Endothelial cell of umbilical vein (primary cell): ENCODE data around the gene DNAJC6. TPM values are rescaled to one million over a fixed set of nuclear protein-coding genes. Genes with fewer than 3 reads are reported as not detected.

Experiments
- BruUV-seq: library from RNA; stranded (reverse); fragments of 400-500 nt; replicated peaks from 2 replicates; lab custom pipeline; 2021; lab: Mats Ljungman, UMichigan
- CTCF ChIA-PET: fragments of 300-600, 350-600 bp; sonication (Branson Sonifier 250); formaldehyde crosslinking; loops from one replicate; lab custom pipeline; 2021; ENCODE audit warnings: antibody characterized with exemption, inconsistent platforms; lab: Charles Lee
- POLR2A ChIA-PET: fragments of 300-600, 350-600 bp; sonication (Branson Sonifier 250); formaldehyde crosslinking; loops from one replicate; lab custom pipeline; 2021; ENCODE audit warnings: antibody characterized with exemption, inconsistent platforms; lab: Charles Lee
- DNase-seq: peaks from one replicate; pipeline ENCODE4 v3.0.0-alpha.2; 2011; ENCODE audit warnings: low read depth, low spot score
- FAIRE-seq: peaks from 2 replicates; lab custom pipeline; 2011; peaks lifted over from hg19 to GRCh38; lab: Jason Lieb, UNC
- H2AFZ ChIP-seq: 2 replicates; pipeline ENCODE4 v1.6.0; 2012; ENCODE audit warnings: low read depth, low read length, control low read depth, inconsistent platforms
- H3K27ac ChIP-seq: 2 replicates; pipeline ENCODE4 v1.5.1; 2011; ENCODE audit warnings: low read depth, mild to moderate bottlenecking, control low read depth, low read length, moderate library complexity; ENCODE audit not compliant: insufficient read depth
- H3K27me3 ChIP-seq, 2 experiments: 2 replicates each; pipeline versions ENCODE4 v1.6.0 to v1.6.1; 2011; ENCODE audit warnings: low read length in 2 of 2, mixed read lengths in 1 of 2; ENCODE audit not compliant: control insufficient read depth in 2 of 2, insufficient read depth in 2 of 2
- H3K36me3 ChIP-seq, 2 experiments: 2 replicates in 1 of 2; 3 replicates in 1 of 2; pipeline ENCODE4 v1.5.1; 2011; ENCODE audit warnings: low read length in 2 of 2, mild to moderate bottlenecking in 1 of 2, moderate library complexity in 1 of 2; ENCODE audit not compliant: control insufficient read depth in 2 of 2, insufficient read depth in 2 of 2; ENCODE audit errors: extremely low read depth in 1 of 2
- H3K4me1 ChIP-seq: 3 replicates; pipeline ENCODE4 v1.5.1; 2011; ENCODE audit warnings: mild to moderate bottlenecking, low read length; ENCODE audit not compliant: control insufficient read depth, insufficient read depth; ENCODE audit errors: extremely low read depth
- H3K4me2 ChIP-seq: 2 replicates; pipeline ENCODE4 v1.6.1; 2011; ENCODE audit warnings: low read length, control low read depth, mixed read lengths; ENCODE audit not compliant: insufficient read depth
- H3K4me3 ChIP-seq, 3 experiments: fragments of 200-600 bp in 1 of 3; sonication (generic), shearing (Covaris generic) in 1 of 3; replicated peaks in 1 of 3; 2 replicates each; pipeline ENCODE4 v1.5.1; 2011 to 2016; ENCODE audit warnings: control low read depth in 3 of 3, low read length in 3 of 3, mild to moderate bottlenecking in 2 of 3, inconsistent platforms in 1 of 3, low read depth in 1 of 3, moderate library complexity in 1 of 3; ENCODE audit not compliant: insufficient read depth in 1 of 3
- H3K79me2 ChIP-seq: 2 replicates; pipeline ENCODE4 v1.6.0; 2012; ENCODE audit warnings: low read length, inconsistent platforms; ENCODE audit not compliant: control insufficient read depth, insufficient read depth
- H3K9ac ChIP-seq: replicated peaks from 2 replicates; pipeline ENCODE3; 2011; ENCODE audit warnings: low read length, control low read depth; ENCODE audit not compliant: insufficient read depth; ENCODE audit errors: extremely low read depth
- H3K9me1 ChIP-seq: replicated peaks from 3 replicates; pipeline ENCODE4 v1.6.0; 2011; ENCODE audit warnings: mild to moderate bottlenecking, low read length; ENCODE audit not compliant: control insufficient read depth, insufficient read depth; ENCODE audit errors: extremely low read depth
- H3K9me3 ChIP-seq: replicated peaks from 2 replicates; pipeline ENCODE4 v1.5.1; 2012; ENCODE audit warnings: low read length, inconsistent platforms; ENCODE audit not compliant: control insufficient read depth, insufficient read depth
- H4K20me1 ChIP-seq: replicated peaks from 2 replicates; pipeline ENCODE3; 2011; ENCODE audit warnings: mild to moderate bottlenecking, low read length; ENCODE audit not compliant: control insufficient read depth, insufficient read depth; ENCODE audit errors: extremely low read depth
- EZH2 ChIP-seq: IDR thresholded peaks from 2 replicates; pipeline ENCODE4 v1.6.1; 2012; ENCODE audit warnings: borderline replicate concordance, low read depth, mild to moderate bottlenecking, moderate library complexity, low read length, inconsistent platforms; ENCODE audit not compliant: severe bottlenecking
- FOS ChIP-seq: IDR thresholded peaks from 2 replicates; pipeline ENCODE4 v1.6.1; 2011; ENCODE audit warnings: mild to moderate bottlenecking, low read length, moderate library complexity, borderline replicate concordance; ENCODE audit not compliant: insufficient read depth
- GATA2 ChIP-seq: IDR thresholded peaks from 2 replicates; pipeline ENCODE4 v1.7.0; 2011; ENCODE audit warnings: low read depth, mild to moderate bottlenecking, moderate library complexity, mixed read lengths, low read length; ENCODE audit not compliant: insufficient read length, insufficient read depth
- MAX ChIP-seq: IDR thresholded peaks from 2 replicates; pipeline ENCODE4 v1.6.1; 2011; ENCODE audit not compliant: insufficient read depth, insufficient read length
- MYC ChIP-seq: IDR thresholded peaks from one replicate; pipeline ENCODE4 v1.6.1; 2011; ENCODE audit warnings: mild to moderate bottlenecking, low read depth, low read length
- POLR2A ChIP-seq: IDR thresholded peaks from 2 replicates; pipeline ENCODE4 v1.6.1; 2012; ENCODE audit warnings: low read depth, mild to moderate bottlenecking, control low read depth, low read length
- POLR2AphosphoS5 ChIP-seq: IDR thresholded peaks from 2 replicates; pipeline ENCODE4 v1.6.1; 2012; ENCODE audit warnings: low read depth, mild to moderate bottlenecking, control low read depth, low read length, moderate library complexity; ENCODE audit not compliant: insufficient read depth
- dilution Hi-C: fragments of 300-500 bp; cut with MboI; formaldehyde crosslinking; loops from one replicate; pipeline ENCODE4 v1.15.0; 2019; ENCODE audit warnings: low sequenced_read_pairs; ENCODE audit not compliant: extremely low pct_ligation_motif_present
- intact Hi-C: fragments of 100-400 bp; cut with micrococcal nuclease; formaldehyde crosslinking; loops from one replicate; pipeline ENCODE4 v1.10.0; 2022
- polyA plus RNA-seq, 4 experiments: library from polyadenylated mRNA; depleted of rRNA in 3 of 4; stranded (reverse) in 3 of 4; unstranded in 1 of 4; fragments of >200 nt; gene quantifications; 2 replicates each; pipeline versions ENCODE4 v1.2.1 to v1.2.3, GENCODE V29; 2011 to 2012; ENCODE audit warnings: missing spikeins in 1 of 4
- total RNA-seq: library from RNA; stranded (reverse); gene quantifications from 2 replicates; pipeline ENCODE4 v1.2.3, GENCODE V29; 2021

Gene DNAJC6
- total and polyA plus RNA-seq, 2 donors (not counting 3 experiments of a cell fraction or from before 2014, with no cell fraction given) = 2.3 to 4.9 TPM

GRCh38 chr1:65409816-65410326 lies 100.5 kb downstream of the DNAJC6 start:
- Histone ChIP-seq H3K4me2 (no peak overlapping the region), H3K36me3 (no peaks in the 10 kb centered on the region), H3K9me3 (no peaks in the 10 kb centered on the region), H3K9ac (no peak overlapping the region), H4K20me1 (no peaks in the 10 kb centered on the region), H3K9me1 (no peaks in the 10 kb centered on the region), H3K79me2 (no peaks in the 10 kb centered on the region), H3K27ac (no peak overlapping the region), H3K4me1 (no peaks in the 10 kb centered on the region), H2AFZ (no peak overlapping the region), H3K27me3 (no peaks in the 10 kb centered on the region), H3K4me3 (no peak overlapping the region)
- intact Hi-C loops = no loop called here
- BruUV-seq = no TSS peak
- TF ChIP-seq EZH2 = no peak
- TF ChIP-seq FOS = no peak
- TF ChIP-seq MYC = no peak
- no peak for TF ChIP-seq GATA2
- no peak for TF ChIP-seq MAX
- no peak for TF ChIP-seq POLR2A
- no peak for TF ChIP-seq POLR2AphosphoS5
- ChIA-PET CTCF (interaction anchor here (0.7 to 1.3 kb wide), 3 partner anchors 10 to 278 kb away, joined by 3 to 7 read pairs (median 4); partner anchors contain the start of genes LEPR and LEPROT), POLR2A (no interaction called here)
- DNase-seq (no peak), FAIRE-seq (no peak)
- dilution Hi-C loops = no loop called here
